HG02623 (cell line): ENCODE results near the gene SPIRE2.
A peak's percentile ranks its signal among the peaks of the same experiment; 100 is the strongest.
"Not testable (repeated sequence)": the region's sequence is repeated elsewhere in the genome, so short reads cannot be mapped to it uniquely, and the experiment has no call there.

Experiments used
- ATAC-seq: cut with Tn5 transposase; IDR thresholded peaks from one replicate; pipeline ENCODE4 v1.9.1; 2021; ENCODE audit warnings: moderate library complexity; ENCODE audit not compliant: unreplicated experiment

SPIRE2 gene

GRCh38 chr16:89808475-89808874, 19.8 kb upstream of the SPIRE2 start:
- ATAC-seq: no peak

GRCh38 chr16:89811321-89811720, 17.0 kb upstream of the SPIRE2 start:
- no peak for ATAC-seq

GRCh38 chr16:89815639-89816348, 12.5 kb upstream of the SPIRE2 start:
- ATAC-seq: peak; percentile 12

GRCh38 chr16:89818851-89819403, 9.3 kb upstream of the SPIRE2 start:
- not testable (repeated sequence) for ATAC-seq

GRCh38 chr16:89819448-89819847, 8.8 kb upstream of the SPIRE2 start:
- not testable (repeated sequence) for ATAC-seq

GRCh38 chr16:89821438-89822187, 6.7 kb upstream of the SPIRE2 start:
- no peak for ATAC-seq

GRCh38 chr16:89822188-89823086, 5.8 kb upstream of the SPIRE2 start:
- ATAC-seq: no peak

GRCh38 chr16:89823087-89823823, 5.0 kb upstream of the SPIRE2 start:
- ATAC-seq: no peak

GRCh38 chr16:89823824-89824148, 4.5 kb upstream of the SPIRE2 start:
- not testable (repeated sequence) for ATAC-seq

- no peak for ATAC-seq
Observed at GRCh38 chr16:89826531-89827382, 1.5 kb upstream of the SPIRE2 start.

- no peak for ATAC-seq
Observed at GRCh38 chr16:89827383-89828198, 684 bp upstream of the SPIRE2 start.

GRCh38 chr16:89828870-89829629, 775 bp downstream of the SPIRE2 start:
- no peak for ATAC-seq

GRCh38 chr16:89829630-89830437, 1.6 kb downstream of the SPIRE2 start:
- no peak for ATAC-seq

- ATAC-seq: no peak
Observed at GRCh38 chr16:89831810-89832328, 3.6 kb downstream of the SPIRE2 start.

- ATAC-seq: not testable (repeated sequence)
Observed at GRCh38 chr16:89833664-89834363, 5.5 kb downstream of the SPIRE2 start.

GRCh38 chr16:89834813-89835363, 6.6 kb downstream of the SPIRE2 start:
- not testable (repeated sequence) for ATAC-seq
